ENCODE data around the gene ARHGAP26.

Gene ARHGAP26

DNA sequence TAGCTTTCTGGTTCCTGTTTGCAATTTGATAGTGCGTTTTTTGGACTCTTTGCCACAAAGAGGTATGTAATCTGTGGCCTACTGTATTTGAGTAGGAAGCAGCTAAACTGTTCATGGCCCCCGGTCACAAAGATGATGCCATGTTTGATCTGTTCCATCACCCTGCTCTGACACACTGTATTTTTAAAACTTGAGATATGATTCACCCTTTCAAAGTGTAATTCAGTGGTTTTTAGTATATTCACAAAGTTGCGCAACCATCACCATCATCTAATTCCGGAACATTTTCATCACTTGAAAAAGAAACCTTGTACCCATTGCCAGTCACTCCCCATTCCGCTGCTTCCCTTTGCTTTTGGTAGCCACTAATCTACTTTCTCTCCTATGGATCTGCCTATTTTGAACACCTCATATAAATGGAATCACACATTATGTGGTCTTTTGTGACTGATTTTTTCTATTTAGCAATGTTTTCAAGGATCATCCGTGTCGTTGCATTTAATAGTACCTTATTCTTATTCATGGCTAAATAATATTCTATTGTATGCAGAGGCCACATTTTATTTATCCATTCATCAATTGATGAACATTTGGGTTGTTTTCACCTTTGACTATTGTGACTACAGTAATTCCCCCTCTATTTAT, 491.7 kb downstream of the ARHGAP26 start:
- Histone ChIP-seq H3K4me1 (no peaks in the 10 kb centered on the region), H3K27me3 (ENCODE audit: low read depth) (no peaks in the 10 kb centered on the region), H3K36me3 (replicated peaks) (no peaks in the 10 kb centered on the region), H3K4me3 (no peak overlapping the region), H3K9me3 (no peaks in the 10 kb centered on the region)
- in situ Hi-C loops (cut with MboI; ENCODE audit: low sequenced_read_pairs) = no loop called here
- DNase-seq (ENCODE audit: low spot score in 2 of 2) = no peak

DNA sequence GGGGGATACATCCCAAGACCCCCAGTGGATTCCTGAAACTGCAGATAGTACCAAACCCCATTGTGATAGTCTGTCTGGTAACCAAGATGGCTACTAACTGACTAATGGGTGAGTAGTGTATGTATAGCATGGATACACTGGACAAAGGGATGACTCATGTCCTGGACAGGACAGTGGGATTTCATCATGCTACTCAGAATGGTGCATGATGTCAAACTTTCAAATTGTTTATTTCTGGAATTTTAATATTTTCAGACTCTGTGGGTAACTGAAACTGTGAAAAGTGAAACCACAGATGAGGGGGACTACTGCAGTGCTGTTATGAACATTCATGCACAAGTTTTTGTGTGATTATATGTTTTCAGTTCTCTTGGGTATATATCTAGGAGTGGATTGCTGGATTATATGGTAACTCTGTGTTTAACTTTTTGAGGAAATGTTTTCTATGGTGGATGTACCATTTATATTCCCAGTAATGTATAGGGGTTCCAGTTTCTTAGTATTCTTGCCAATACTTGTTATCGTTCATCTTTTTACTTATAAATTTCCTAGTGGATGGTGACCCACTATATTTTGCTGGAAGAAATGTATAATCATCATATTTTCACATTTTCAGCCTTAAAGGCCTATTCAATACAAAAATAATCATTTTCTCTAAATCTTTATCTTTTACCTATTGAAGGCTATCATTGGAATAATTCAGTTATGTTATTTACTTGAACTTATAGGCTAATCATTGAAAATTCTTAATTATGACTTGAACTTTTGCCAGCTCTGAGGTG, 492.4 kb downstream of the ARHGAP26 start:
- in situ Hi-C loops (cut with MboI; ENCODE audit: low sequenced_read_pairs) = no loop called here
- H3K27me3 ChIP-seq (ENCODE audit: low read depth) = no peaks in the 10 kb centered on the region
- no peaks in the 10 kb centered on the region for H3K36me3 ChIP-seq (replicated peaks)
- no peak for DNase-seq (ENCODE audit: low spot score in 2 of 2)
- no peaks in the 10 kb centered on the region for H3K4me1 ChIP-seq
- H3K4me3 ChIP-seq = no peak overlapping the region
- H3K9me3 ChIP-seq = no peaks in the 10 kb centered on the region

DNA sequence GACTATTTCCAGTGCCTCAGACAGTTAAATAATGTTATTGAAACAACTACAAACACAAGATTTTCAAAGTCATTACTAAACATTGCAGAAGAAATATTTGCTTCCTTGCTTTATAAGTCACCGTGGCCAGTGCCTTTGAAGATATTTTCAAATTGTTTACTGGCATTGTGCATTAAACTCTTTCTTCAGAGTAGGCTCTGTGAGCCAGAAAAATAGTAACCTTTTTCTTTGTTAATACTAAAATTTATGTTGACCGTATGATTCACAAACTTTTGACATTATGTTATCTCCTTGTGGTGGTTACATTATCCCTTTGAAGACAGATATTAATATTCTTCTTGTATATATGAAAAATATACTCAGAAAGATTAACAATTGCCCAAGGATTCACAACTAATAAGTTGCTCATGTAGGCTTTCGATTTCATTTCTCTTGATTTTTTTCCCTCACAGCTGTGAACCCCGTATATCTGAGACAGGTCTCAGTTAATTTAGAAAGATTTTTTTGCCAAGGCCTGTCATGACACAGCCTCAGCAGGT, 493.2 kb downstream of the ARHGAP26 start:
- H3K27me3 ChIP-seq (ENCODE audit: low read depth) = no peaks in the 10 kb centered on the region
- in situ Hi-C loops (cut with MboI; ENCODE audit: low sequenced_read_pairs) = no loop called here
- no peak for DNase-seq (ENCODE audit: low spot score in 2 of 2)
- no peaks in the 10 kb centered on the region for H3K9me3 ChIP-seq
- H3K4me3 ChIP-seq = no peak overlapping the region
- no peaks in the 10 kb centered on the region for H3K36me3 ChIP-seq (replicated peaks)
- no peaks in the 10 kb centered on the region for H3K4me1 ChIP-seq

DNA sequence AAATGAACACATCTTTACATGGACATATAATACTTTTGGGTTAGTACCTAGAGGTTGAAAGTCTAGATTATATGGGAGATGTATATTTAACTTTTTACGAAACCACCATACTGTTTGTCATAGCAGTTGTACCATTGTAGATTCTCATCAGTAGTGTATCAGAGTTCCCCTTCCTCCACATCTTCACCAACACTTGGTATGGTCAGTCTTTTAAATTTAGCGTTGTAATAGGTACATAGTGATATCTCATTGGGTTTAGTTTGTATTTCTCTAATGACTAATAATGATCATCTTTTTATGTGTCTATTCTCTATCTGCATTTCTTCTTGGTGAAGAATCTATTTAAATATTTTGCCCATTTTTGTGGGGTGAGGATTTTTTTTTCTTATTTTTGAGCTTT, 495.8 kb downstream of the ARHGAP26 start:
- no peaks in the 10 kb centered on the region for H3K9me3 ChIP-seq

DNA sequence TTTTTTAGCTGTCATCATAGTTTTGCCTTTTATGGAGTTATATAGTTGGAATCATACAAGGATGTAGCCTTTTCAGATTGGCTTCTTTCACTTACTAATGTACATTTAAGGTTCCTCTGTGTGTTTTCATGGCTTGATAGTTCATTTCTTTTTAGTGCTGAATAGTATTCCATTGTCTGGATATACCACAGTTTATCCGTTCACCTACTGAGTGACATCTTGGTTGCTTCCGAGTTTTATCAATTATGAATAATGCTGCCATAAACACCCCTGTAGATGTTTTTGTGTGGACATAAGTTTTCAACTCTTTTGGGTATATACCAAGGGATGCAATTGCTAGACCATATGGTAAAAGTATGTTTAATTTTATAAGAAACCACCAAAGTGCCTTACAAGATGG, 497.0 kb downstream of the ARHGAP26 start:
- Histone ChIP-seq H3K4me1 (no peaks in the 10 kb centered on the region), H3K4me3 (no peak overlapping the region)
- in situ Hi-C loops (cut with MboI; ENCODE audit: low sequenced_read_pairs) = no loop called here

More for the DNA sequence above, 495.8 kb downstream of the ARHGAP26 start:
- H3K36me3 ChIP-seq (replicated peaks) = no peaks in the 10 kb centered on the region
- in situ Hi-C loops (cut with MboI; ENCODE audit: low sequenced_read_pairs) = no loop called here
- no peaks in the 10 kb centered on the region for H3K4me1 ChIP-seq
- DNase-seq (ENCODE audit: low spot score in 2 of 2) = no peak
- H3K27me3 ChIP-seq (ENCODE audit: low read depth) = no peaks in the 10 kb centered on the region
- no peak overlapping the region for H3K4me3 ChIP-seq

DNA sequence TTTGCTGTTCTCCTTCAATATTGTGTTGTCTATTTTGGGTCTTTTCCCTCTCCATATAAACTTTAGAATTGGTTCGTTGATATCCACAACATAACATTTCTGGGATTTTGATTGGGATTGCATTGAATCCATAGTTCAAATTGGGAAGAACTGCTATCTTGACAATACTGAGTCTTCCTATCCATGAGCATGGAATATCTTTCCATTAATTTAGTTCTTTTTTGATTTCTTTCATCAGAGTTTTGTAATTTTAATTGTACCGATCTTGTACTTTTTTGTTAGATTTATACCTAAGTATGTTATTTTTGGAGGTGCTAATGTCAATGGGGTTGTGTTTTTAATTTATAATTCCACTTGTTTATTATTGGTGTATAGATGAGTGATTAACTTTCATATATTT, 498.2 kb downstream of the ARHGAP26 start:
- Histone ChIP-seq H3K27me3 (ENCODE audit: low read depth) (no peaks in the 10 kb centered on the region), H3K4me1 (no peaks in the 10 kb centered on the region), H3K9me3 (no peaks in the 10 kb centered on the region), H3K36me3 (replicated peaks) (no peaks in the 10 kb centered on the region), H3K4me3 (no peak overlapping the region)
- in situ Hi-C loops (cut with MboI; ENCODE audit: low sequenced_read_pairs) = no loop called here
- no peak for DNase-seq (ENCODE audit: low spot score in 2 of 2)

More for the DNA sequence above, 497.0 kb downstream of the ARHGAP26 start:
- H3K36me3 ChIP-seq (replicated peaks) = no peaks in the 10 kb centered on the region
- no peaks in the 10 kb centered on the region for H3K9me3 ChIP-seq
- no peak for DNase-seq (ENCODE audit: low spot score in 2 of 2)
- H3K27me3 ChIP-seq (ENCODE audit: low read depth) = no peaks in the 10 kb centered on the region

DNA sequence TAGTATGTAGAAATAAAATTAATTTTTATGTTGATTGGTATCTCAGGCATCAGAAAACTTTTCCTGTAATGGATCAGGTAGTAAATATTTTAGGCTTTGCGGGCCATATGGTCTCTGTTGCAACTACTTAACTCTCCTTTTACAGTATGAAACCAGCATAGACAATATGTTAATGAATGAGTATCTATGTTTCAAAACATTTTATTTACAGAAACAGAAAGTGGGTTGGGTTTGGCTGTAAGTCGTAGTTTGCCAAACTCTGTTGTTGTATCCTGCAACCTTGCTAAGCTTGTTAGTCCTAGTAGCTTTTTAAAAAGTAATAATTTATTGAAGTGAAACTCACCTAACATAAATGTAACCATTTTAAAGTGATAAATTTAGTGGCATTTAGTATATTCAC, 501.3 kb downstream of the ARHGAP26 start:
- in situ Hi-C loops (cut with MboI; ENCODE audit: low sequenced_read_pairs) = no loop called here
- no peak for DNase-seq (ENCODE audit: low spot score in 2 of 2)
- H3K27me3 ChIP-seq (ENCODE audit: low read depth) = no peaks in the 10 kb centered on the region
- no peaks in the 10 kb centered on the region for H3K9me3 ChIP-seq
- H3K36me3 ChIP-seq (replicated peaks) = no peaks in the 10 kb centered on the region
- H3K4me3 ChIP-seq = no peak overlapping the region
- no peaks in the 10 kb centered on the region for H3K4me1 ChIP-seq

DNA sequence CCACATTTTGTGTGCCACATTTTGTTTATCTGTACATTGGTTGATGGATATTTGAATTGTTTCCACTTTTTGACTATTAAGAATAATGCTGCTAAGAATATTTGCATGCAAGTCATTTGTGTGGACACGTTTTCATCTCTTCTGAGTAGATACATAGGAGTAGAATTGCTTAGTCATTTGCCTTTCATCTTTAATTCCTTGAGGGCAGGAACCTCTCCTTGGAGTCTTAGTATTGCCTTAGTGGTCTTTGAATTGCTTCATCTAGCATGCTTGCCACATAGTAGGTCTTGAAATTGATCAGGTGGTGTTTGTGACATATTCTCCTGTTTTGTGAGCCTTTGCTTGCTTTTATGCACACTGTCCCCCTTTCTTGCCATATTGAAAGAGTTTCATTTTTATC, 504.8 kb downstream of the ARHGAP26 start:
- no peak for DNase-seq (ENCODE audit: low spot score in 2 of 2)
- no peaks in the 10 kb centered on the region for H3K4me1 ChIP-seq
- H3K4me3 ChIP-seq = no peak overlapping the region
- H3K9me3 ChIP-seq = no peaks in the 10 kb centered on the region
- no peaks in the 10 kb centered on the region for H3K27me3 ChIP-seq (ENCODE audit: low read depth)
- in situ Hi-C loops (cut with MboI; ENCODE audit: low sequenced_read_pairs) = no loop called here
- no peaks in the 10 kb centered on the region for H3K36me3 ChIP-seq (replicated peaks)

DNA sequence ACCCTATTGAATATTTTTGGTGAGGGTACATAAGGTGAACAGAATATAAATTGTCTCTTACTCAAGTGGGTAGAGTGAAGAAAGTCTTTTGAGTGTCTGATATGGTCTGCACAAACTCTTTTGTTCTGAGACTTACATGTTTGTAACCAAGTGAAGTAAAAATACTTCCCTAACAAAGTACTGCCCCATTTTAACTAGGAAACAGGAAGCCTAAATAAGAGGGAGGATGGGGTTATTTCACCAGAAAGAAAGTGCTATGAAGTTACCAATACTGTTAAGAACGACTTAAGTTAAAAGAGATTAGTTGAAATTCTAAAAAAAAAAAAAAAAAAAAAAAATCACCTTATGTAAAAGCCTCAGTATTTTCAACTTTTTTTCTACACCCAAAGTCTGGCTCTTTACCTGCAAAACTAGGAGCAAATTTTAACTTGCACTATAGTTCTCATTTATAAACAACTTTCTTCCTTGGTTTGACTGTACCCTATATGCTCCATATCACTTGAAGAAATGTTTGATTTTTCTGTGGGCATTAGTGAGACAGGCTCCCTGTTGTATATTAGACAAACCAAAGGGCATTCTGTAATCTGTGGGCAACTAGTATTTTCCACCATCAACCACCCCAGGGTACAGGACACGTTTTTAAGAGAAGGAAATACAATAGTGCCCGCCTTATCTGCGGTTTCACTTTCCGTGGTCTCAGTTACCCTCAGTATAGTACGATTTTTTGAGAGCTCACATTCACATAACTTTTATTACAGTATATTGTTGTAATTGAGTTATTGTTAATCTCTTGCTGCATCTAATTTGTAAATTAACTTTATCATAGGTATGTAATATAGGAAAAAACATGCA, 505.6 kb downstream of the ARHGAP26 start:
- Histone ChIP-seq H3K4me1 (no peaks in the 10 kb centered on the region), H3K27me3 (ENCODE audit: low read depth) (no peaks in the 10 kb centered on the region), H3K9me3 (no peaks in the 10 kb centered on the region), H3K36me3 (replicated peaks) (no peaks in the 10 kb centered on the region), H3K4me3 (no peak overlapping the region)
- in situ Hi-C loops (cut with MboI; ENCODE audit: low sequenced_read_pairs) = no loop called here
- DNase-seq (ENCODE audit: low spot score in 2 of 2) = no peak

DNA sequence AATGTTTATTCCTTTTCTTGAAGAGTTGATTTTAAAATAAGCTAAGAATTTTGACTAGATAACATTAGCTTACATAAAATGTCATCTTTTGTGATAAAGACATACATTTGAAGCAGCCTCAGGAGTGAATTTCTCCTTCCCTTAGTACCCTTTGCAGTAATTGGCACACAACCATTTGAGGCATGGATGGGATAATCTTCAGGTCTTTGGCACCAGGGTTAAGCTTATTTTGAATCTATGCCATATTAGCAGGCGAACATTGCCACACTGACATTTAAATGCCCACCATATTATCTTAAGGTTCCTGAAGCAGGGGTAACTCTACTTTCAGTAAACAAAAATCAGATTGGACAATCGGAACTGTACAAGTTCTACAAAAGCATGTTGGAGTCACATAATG, 507.4 kb downstream of the ARHGAP26 start:
- in situ Hi-C loops (cut with MboI; ENCODE audit: low sequenced_read_pairs) = no loop called here
- no peaks in the 10 kb centered on the region for H3K36me3 ChIP-seq (replicated peaks)
- no peaks in the 10 kb centered on the region for H3K9me3 ChIP-seq
- no peak overlapping the region for H3K4me3 ChIP-seq
- DNase-seq (ENCODE audit: low spot score in 2 of 2) = no peak
- no peaks in the 10 kb centered on the region for H3K27me3 ChIP-seq (ENCODE audit: low read depth)
- H3K4me1 ChIP-seq = no peaks in the 10 kb centered on the region
